NK-92 treated with Interleukin-12 subunit alpha and Interleukin-12 subunit beta, amount 100 ng/mL, for 24 hours (cell line): ENCODE measurements around the gene ATG4D.

Experiments used
- DNase-seq: peaks from one replicate; lab custom pipeline; 2025; lab: John Stamatoyannopoulos, UW

ATG4D gene

DNA sequence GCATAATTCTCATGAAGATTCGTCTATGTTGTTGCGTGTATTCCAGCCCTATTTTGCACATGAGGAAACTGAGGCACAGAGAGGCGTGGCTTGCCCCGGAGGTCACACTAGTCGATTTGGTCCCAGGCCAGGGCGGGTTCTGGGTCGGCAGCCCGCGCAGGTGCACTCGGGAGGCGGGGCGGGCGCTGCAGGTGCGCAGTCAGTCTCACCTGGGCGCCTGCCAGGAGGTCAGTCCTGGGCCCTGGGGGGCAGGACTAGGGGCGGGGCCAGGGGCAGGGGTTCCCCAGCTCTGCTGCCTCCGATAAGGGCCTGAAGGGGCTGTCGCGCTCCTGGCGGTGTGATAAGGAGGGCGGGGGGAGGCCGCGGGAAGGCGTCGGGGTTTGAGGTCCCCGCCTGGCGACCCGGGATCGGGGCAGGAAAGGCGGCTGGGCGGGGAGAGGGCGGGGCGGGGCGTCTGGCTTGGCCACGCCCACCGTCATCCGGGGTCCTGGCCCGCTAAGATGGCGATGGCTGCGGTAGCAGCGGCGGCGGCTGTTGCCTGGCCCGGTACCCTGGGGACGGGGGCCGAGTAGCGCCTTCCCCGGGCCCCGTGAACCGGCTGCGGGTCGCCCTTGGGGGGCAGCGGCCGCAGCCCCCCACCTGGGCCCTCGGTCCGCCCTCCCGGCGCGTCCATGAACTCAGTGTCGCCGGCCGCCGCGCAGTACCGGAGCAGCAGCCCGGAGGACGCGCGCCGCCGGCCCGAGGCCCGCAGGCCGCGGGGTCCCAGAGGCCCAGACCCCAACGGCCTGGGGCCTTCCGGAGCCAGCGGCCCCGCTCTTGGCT lies at the start of gene ATG4D:
TSS of gene ATG4D (plus strand) at position 485 of the 822 bp plus-strand sequence. CDS start at position 672, 187 bp downstream.
- DNase-seq, result peak; percentile 55

GRCh38 chr19:10497371-10497770 lies 46.3 kb upstream of the ATG4D start:
- DNase-seq, result no peak

DNA sequence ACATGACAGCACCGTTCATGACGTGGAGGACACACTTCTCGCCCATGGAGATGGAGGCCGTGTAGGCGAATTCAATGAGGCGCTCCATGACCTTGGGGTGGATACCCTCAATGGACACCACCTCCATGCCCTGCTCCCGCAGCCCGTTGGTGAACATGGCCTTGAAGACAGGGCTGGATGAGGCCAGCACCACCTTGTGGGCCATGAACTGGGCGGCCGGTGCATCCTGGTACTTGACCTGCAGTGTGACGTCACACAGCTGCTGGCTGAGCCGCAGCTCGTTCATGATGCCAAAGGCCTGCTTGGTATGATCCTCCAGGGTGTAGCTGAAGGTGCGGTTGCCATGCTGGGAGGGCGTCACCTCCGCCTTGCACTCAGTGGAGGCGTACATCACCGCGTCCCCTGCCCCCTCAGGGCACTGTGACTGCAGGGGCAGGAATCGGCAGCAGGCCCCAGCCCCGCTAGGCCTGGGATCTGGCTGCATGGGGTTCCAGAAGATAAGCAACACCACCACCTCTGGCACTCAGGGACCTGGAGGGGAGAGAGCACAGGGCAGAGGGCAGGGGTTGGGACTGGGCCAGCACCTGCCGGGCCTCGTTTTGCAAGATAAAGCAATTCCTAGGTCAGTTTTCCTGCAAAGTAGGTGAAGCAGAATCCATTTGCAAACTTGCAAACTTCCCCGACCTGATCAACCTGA lies 44.0 kb upstream of the ATG4D start:
- DNase-seq, result no peak

DNA sequence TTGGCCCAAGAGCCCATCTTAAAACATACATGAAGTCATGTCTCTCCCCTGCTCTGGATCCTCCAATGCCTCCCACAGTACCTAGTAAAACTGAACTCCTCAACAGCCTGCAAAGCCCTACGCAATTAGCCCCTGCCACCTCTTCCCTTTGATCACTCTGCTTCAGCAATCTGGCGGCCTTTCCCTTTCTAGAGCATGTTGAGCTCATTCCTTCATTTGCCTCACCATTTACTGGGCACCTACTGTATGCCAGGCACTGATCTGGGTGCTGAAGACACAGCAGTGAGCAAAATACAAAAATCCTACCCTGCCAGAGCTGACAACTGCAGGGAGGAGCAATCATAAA lies 43.5 kb upstream of the ATG4D start:
- DNase-seq, result no peak

DNA sequence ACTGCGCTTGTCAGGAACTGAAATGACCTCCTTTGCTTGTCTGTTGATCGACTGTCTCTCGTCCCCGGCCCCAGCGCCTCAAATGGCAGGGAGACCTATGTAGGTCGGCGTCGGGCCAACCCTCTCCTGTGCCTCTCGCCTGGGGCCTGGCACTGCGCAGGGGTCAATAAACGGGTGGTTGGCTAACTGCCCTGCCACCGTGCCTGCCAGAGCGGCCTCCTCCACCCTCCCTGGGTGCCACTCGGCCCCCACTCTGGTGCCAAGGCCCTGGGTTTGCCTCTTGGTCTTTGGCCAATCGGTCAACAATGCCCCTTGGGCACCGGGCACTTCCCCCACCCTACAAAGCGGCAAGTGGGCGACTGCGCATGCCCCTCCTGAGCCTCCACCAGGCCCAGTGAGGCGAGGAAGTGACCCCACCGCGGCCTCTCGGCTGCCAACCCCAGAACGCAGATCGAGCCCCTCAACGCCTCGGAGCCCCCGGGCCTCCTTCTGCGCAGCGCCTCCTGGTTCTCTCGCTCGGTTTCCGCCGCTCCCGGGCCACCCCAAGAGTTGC lies 41.7 kb upstream of the ATG4D start:
- peak; percentile 64 for DNase-seq

DNA sequence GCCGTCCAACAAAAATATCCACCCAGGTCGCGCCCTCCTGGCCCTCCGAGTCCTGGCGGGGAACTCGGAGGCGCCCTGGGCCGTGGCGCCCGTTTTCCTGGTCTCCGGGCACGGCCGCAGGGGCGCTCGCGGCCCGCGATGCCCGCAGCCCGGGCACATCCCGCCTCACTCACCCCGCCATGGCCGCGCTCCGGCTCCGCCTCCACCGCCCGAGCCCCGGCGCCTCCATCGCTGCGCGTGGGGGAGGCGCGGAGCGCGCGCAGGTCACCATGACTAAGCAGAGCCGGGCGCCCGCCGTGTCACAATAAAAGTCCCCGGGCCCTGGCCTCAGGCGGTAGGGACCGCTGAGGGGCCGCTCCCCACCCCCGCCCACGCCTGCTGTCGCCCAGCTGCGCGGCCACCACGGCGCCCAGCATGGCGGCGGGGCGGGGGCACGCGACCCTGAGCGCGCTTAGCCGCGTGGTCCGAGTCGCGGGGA lies 41.1 kb upstream of the ATG4D start:
- DNase-seq, result peak; percentile 95

GRCh38 chr19:10503002-10503789 lies 40.5 kb upstream of the ATG4D start, which contains the start of gene KEAP1:
Gene KEAP1, minus strand, starts transcription at chr19:10503356. Its CDS starts 3,323 bp downstream, at chr19:10500033.
- peak; percentile 39 for DNase-seq

DNA sequence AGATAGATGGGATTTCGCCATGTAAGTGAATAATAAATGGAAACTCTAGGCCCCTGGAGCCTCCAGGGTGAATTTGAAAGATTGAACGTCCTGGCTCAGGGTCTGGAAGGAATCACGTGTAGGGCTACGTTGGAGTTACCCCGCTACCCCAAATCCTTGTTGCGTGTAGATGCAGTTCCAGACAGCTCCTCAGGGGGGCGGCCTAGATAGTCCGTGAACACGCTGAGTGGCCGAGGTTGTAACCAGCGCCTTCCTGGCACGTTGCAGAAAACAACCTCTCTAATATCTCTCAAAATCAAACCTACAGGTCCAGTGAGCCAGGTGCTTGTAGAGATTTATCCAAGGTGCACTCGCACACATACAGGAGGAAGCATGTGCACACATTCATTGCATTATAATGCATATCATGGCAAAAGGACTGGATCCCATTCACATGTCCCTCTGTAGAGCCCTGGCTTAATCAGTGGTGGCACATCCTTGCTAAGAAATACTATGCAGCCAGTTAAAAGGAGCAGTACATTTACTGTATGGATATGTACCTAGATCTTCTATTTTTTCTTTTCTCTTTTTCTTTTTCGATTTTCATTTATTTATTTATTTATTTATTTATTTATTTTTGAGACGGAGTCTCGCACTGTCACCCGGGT lies 38.0 kb upstream of the ATG4D start:
- peak; percentile 31 for DNase-seq

DNA sequence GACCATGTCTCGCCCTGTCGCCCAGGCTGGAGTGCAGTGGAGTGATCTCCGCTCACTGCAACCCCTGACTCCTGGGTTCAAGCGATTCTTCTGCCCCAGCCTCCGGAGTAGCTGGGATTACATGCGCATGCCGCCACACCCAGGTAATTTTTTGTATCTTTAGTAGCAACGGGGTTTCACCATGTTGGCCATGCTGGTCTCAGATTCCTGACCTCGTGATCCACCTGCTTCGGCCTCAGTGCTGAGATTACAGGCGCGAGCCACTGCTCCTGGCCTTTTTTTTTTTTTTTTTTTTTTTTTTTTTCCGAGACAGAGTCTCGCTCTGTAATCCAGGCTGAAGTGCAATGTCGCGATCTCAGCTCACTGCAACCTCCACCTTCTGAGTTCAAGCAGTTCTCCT lies 35.7 kb upstream of the ATG4D start:
- no peak for DNase-seq

GRCh38 chr19:10508707-10509106 lies 35.0 kb upstream of the ATG4D start:
- peak; percentile 46 for DNase-seq

GRCh38 chr19:10510301-10510802 lies 33.4 kb upstream of the ATG4D start:
- DNase-seq, result peak; percentile 30

DNA sequence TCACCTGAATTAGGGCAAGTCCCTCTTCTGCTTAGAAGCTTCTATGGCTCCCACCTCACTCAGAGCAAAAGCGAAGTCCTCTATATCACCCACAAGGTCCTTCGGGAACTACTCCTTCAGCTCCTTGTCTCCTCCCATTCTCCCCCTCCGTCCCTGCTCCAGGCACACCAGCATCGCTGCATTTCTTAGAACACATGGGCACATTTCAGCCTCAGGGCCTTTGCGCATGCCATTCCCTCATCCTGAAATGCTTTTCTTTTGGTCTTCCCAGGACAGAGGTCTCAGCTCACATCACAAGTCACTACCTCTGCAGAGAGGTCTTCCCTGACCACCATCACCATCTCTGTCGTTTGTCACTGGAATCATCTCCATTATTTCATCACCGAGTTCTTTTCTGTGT lies 30.5 kb upstream of the ATG4D start:
- DNase-seq, result no peak

DNA sequence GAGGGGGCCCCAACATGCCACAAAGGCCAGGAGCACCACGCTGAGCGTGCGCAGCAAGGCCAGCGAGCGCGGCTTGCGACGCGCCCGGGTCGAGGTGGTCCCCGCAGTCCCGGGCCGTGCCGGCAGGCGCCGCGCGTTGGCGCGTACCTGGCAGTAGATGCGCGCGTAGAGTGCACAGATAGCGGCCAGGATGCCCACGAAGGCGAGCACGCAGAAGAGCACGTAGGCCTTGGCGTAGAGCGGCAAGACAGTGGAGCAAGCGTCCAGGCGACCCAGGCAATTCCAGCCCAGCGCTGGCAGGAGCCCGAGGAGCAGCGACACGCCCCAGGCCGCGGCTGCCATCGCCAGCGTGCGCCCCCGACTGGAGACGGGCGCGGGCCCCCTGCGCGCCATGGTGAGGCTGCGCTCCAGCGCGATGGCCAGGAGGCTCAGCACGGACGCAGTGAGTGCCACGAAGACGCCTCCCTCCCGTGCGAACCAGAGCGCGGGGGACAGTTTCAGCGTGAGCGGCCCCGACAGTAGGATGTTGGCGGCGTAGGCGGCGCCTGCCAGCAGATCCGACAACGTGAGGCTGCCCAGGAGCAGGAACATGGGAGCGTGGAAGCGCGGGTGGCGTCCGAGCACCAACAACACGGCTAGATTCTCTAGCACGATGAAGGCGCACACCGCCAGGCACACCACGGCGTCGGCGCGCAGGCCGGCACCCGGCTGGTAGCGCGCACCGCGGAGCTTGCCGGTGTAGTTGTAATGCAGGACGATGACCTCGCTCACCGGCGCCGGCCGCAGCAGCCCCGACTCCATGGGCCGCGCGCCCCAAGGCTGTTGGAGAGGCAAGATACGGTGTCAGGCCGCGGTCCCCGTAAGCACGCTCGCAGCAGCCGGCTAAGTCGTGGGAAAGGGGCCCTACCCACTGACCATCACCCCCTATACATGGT lies 29.2 kb upstream of the ATG4D start:
- DNase-seq, result no peak

- DNase-seq, result no peak
Observed at GRCh38 chr19:10516064-10516385, 27.7 kb upstream of the ATG4D start.

DNA sequence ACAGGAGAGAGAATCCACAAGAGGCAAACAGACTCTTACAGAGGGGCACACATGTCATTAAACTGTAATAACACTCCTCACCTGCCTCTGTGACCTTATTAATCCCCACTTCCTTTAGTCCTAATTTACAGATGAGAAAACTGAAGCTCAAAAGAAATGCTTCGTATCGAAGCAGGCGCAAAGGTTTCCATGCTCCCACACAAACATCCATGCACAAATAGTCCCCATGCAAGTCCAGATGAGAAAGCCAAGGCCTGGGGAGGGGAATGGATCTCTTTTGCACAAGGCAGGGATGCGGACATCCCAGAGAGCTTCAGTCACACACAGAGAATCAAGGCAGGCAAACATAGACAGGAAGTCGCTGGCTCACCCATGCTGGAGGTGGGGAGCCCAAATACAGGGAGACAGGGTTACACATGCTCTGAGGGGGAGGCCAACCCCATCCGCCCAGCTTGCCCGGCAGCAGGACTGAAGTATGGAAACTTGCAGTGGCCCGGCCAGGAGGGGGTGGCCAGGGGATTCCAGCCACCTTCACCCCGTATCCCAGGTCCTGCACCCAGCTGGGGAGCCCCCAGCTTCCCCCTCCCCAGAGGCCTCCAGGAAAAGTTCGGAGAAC lies 26.9 kb upstream of the ATG4D start:
- DNase-seq, result no peak

DNA sequence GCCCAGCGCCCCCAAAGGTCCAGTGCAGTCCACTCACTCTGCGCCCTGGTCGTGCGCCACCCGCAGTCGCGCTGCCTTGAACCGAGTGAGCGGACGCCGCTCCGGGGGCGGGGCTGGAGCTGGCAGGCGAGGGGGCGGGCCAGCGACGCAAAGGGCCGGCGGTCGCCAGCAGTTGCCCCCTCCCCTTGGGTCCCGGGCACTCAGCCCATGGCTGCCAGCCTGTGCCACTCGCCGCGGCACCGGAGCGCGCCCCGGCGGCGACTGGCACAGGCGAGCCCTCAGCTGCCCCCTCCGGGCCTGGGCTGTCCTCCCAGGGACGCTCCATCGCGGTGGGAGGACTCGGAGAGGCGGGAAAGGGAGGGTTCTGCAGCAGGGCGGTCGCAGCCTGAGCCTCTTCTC lies 26.3 kb upstream of the ATG4D start, which contains the start of gene S1PR5:
TSS of gene S1PR5 (minus strand) at position 87 of the 399 bp plus-strand sequence. CDS start 2,436 bp downstream, outside the sequence.
- DNase-seq, result no peak

DNA sequence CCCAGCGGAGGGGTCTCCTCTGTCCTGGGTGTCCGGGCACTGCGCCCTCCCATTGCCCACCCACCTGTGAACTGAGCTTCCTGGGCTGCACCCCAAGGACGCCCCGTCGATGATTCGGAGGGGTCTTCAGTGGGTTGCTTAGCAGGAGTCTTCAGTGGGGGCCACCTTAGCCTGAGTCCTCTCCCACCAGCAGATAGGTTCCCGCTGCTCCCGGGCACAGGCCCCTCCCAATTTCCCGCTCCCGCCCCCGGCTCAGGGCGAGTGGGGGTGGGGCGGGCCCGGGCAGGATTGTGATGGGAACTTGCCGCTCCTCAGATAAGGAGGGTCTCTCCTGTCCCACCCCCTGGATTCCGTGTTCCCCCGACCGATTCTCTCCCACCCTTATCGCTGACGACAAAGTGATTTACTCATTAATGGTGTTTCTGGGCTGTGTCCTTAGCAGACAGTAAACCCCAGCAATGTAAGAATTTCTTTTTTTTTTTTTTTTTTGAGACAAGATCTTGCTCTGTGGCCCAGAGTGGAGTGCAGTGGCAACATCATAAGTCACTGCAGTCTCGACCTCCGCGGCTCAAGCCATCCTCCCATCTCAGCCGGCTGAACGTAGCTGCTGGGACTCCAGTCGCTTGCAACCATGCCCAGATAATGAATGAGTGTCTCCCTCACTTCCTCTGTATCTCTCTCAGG lies 25.8 kb upstream of the ATG4D start:
- DNase-seq, result no peak

DNA sequence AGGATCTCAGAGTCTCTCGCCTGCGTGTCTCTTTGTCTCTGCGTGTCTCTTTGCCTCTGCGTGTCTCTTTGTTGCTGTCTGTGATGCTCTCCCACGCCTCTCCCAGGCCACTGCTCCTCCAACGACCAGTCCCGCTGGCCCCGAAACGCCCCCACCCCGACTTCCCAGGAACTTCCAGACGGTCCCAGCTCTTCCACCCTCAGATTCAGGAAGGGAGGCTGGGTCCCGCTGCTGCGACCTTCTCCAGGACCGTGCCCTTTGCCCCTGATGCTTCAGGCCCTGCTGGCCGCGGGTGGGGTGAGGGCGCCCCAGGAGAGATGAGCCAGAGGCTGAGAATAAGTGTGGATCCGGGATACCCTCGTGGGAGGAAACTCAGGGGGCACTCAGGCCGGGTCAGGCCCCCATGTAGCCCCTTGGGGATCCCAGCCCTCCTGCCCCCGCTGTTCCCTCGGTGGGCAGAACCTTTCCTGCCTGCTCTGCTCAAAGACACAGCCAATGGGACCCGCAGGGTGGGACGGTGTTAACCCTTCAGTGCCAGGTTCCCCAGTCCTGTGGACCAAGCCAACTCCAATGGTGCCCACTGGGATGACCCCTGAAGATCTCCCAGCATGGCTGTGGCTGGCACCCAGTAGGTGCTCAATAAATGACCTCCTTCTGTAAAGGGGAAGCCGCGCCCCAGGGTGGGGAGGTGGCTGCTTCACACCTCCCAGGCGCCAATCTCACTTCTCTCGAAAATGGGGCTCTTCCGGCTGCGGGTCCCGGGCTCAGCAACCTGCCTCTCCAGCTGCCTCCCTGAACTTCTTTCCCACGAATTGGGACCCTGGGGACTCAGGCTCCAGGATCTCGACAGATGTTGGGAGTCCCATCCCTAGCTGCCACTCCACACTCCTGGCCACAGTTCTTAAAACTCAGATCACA lies 25.0 kb upstream of the ATG4D start:
- DNase-seq, result peak; percentile 29
